Activated CD8-positive, alpha-beta memory T cell treated with anti-CD3 and anti-CD28 coated beads, Interleukin-2, amount 50 U/mL, for 4 hours (primary cell): Measurements from ENCODE around the gene E2F3.
"Not testable (repeated sequence)": the region's sequence is repeated elsewhere in the genome, so short reads cannot be mapped to it uniquely, and the experiment has no call there.

Experiments
- DNase-seq: peaks from one replicate; pipeline ENCODE4 v3.0.0-alpha.2; 2020

E2F3 gene

DNA sequence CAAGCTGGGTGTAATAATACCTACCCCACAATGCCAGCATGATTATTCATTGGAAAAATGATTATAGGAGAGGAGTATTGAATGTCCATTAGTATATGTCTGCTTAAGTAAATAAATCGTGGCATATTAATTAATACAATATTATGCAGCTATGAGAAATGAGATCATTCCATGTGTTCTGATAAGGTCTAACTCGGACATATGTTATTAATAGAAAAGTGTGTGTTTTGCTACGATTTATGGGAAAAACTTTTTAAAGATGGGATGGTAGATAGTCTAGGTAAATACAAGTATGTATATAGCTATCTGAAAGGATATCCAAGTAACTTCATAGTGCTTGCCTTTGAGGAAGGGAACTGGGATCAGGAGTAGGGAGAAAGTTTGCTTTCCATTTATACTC, 71.1 kb downstream of the E2F3 start:
- DNase-seq, result no peak

DNA sequence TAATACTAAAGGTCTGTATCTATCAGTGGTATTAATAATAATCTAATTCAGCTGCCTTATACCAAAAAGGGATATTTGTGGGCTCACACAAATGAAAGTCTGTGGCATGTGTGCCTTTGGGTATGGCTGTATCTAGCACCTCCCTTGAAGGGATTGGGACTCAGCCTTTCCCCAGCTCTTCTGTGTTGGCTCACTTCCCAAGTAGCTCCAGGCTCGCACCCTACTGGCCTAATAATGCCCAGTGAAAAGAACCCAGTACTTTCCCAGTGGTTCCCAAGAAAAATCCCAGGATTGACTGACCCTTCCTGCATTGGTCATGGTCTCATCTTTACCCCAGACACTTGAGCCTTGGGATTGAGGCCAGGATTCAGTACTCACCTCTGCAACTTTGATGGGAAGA, 71.8 kb downstream of the E2F3 start:
- DNase-seq, result no peak

DNA sequence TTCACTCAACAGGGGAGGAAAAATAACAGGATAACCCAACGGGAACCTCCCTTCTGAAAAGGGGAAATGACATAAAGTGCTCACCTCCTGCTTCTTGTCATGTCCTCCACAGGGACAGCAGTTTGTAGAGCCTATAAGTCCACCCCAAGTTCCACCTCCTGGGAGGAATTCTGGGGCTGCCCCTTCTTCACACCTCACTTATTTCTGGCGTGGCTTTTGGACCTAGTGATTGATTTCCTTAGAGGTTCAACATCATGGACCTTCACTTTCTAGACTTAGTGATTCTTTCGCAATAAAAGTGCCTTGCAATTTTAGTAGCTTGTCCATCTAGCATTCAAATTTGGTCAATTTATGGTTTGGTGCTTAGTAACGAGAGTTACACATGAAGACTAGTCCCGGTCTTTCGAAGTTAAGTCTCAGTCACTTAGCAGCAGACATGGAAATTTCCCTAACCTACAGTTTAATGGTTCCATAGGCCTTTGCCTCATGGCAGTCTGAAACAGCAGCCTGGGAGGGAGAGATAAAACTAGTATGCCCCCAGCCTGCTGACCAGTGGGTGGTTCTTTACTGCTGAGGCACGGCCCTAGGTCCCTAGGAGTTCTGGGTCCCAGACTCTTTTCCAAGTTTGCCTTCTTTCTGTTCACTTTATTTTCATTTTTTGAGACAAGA, 73.3 kb downstream of the E2F3 start:
- no peak for DNase-seq

DNA sequence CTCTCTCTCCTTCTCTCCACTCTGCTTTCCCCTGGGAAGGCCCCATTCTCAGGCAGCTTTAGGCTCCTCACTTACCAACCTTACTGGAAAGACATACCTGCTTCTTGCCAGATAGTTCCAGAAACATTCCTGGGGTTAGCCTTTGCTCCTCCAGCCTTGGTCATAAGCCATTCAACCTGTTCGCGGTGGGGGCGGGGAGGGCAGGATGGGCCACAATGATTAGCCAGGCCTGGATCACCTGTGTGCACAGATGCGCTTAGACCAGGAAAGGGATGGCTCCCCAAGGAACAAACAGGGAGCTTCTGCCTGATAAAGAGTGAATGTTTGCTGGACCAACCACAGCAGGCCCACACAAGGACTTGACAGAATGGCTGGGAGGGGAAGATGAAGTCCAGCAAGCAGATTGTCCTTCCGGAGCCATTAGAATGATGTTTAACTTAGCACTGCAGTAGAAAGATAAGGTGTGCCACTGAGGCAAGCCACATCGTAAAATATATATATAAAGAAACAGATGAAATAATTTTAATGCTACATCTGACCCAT, 74.9 kb downstream of the E2F3 start:
- DNase-seq, result no peak

DNA sequence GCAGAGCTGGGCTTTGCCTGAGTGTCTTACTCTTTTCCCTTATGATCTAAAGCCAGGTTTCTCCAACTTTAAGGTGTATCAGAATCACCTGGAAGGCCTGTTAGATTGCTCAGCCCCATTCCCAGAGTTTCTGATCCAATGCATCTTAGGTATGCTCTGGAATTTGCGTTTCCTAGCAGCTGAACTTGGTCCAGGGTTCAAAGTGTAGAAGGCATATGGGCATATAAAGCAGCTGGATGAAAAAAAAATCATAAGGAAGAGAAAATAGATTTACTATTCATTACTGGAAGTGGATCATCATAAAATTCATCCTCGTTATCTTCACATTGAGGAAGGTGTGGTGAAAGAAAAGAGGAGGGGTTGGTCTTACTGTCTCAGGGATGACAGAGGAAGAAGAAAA, 75.8 kb downstream of the E2F3 start:
- no peak for DNase-seq

DNA sequence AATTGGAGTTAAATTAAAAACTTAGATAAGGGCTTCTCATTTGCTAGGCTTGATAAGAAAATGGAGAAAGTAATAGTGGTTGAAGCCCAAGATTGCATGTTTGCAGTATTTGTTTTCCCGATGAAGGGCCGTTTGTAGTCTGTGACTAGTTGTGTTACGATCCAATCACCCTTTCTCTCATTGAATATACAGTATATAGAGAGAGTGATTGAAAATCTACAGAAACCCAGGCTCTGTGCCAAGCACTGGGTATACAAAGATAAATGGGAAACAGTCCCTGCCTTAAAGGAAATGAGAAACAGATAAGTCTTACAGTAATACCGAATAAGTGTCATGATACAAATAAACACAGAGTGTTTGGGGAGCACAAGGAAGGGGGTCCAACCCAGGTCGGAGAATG, 77.4 kb downstream of the E2F3 start:
- no peak for DNase-seq

DNA sequence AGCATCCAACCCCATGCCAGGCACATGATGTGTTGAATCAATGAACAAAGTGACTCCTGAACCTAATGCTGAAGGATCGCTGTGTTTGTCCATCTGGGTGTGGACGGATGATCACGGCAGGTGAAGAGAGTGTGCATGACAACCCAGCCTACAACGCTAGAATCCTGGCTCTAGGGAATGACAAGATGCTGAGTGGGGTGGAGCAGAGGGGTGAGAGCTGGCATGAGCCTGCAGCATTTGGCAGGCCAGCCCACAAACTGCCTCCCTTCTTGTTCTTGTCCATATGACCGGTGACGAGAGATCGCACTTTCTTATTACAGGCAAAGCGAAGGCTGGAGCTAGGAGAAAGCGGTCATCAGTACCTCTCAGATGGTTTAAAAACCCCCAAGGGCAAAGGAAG, 77.8 kb downstream of the E2F3 start:
- no peak for DNase-seq

DNA sequence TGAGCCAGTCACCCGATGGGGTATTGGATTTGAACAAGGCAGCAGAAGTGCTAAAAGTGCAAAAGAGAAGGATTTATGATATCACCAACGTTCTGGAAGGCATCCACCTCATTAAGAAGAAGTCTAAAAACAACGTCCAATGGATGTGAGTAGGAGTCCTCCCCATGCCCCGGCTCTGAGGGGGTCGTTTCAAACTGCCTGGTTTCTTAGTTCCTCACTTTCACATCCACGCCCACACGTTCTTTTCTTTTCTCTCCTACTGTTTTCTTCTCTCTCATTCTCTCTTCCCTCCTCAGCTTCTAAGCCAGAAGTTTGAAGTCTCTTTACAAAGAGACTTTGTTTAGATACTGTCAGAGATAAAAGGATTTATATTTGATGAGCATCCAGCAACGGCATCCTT, 79.6 kb downstream of the E2F3 start:
- DNase-seq, result no peak

DNA sequence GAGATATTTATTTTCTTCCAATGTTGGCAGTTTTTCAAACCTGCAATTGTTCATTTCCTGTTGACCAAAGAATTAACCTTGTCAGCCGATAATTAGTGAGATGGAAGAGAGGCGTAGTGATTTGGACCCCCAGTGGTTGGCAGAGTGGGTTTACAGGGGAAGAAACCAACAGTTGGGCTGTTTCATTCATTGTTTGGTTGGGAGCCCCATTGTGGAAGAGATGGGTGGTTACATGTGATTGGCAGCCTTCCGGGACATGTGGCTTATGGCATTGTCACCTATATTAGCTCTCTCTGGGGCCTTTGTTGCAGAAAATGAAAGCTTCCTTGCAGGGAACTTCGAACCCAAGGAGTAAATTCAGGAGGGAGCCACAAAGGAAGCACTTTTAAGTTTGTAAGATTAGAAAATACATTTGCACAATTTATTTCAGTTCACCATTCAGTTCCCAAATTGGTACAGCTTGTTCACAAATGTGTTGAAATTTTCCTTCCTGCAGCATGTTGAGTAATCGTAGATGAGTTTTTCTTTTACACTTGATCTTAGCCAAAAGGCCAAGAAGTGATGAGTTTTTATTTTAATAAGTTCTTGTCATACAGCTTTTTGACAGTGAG, 82.3 kb downstream of the E2F3 start:
- no peak for DNase-seq

DNA sequence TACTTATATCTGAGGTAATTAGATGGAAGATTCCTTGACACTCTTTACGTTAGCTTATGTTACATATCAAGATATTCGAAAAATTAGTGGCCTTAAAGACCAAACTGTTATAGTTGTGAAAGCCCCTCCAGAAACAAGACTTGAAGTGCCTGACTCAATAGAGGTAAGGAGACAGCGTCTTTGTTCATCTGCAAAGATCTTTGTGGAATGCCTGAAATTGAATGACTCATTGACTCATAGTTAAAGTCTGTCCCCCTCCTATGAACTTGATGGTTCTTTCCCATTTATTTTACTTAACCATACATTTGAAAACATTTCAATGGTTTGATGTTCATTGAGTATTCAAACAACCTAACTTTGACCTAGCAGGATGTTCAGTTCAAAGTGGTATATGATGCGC, 85.0 kb downstream of the E2F3 start:
- DNase-seq, result no peak

DNA sequence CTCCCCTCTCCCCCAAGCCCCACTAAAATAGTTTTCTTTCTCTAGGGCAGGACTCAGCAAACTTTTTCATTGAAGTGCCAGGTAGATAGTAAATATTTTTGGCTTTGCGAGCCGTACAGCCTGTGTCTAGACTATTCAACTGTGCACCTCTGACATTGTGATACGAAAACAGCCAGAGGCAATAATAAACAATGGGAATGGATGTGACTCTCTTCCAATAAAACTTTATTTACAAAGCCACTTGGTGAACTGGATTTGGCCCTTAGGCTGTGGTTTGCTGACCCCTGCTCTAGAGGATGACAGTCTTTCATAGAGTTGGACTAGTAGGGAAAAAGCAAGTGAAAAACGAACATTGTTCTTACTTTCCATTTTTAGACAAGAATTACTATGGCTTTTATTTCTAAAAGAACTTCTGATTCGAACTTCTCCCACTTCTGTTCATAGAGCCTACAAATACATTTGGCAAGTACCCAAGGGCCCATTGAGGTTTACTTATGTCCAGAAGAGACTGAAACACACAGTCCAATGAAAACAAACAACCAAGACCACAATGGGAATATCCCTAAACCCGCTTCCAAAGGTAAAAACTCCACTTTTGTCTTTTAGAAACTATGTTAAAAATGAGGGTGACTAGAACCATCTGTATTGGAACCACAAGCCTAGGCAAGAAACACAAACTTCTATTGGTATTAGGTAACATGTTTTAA, 86.1 kb downstream of the E2F3 start:
- no peak for DNase-seq

DNA sequence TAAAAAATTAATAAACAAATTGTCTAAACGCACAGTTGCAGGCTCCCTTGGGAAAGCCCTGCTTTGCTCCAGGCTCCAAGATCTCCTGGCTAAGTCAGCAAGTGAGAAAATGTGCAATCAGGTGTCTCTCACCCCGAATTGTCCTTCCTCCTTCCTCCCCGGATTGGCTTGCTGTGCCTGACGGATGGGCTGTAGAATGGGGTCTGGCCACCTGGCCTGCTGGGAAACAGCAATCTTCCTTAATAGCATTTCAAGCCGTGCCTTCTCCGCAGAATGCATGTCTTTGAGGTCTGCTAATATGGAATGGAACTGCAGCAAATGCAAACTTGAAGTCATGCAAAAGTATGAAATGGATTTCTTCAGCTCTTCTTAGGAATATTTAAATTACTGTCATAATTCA, 88.9 kb downstream of the E2F3 start:
- no peak for DNase-seq

DNA sequence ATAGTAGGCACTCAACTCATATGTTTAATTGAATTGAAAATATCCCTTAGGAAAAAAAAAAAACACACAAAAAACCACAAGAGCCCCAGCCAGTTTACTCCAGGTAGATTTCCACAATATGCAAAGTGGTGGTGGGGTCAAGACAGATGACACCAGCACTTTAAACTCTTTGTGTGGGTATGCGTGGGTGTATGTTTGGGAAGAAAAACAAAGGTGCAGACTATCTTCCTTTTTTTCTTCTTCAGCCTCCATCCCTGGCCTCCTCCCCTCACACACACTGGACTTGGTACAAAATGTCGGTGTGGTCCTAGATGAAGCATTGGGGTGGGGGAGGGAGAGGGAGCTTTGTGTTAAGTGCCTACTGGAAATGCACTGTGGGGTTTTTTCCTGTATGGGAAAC, 90.4 kb downstream of the E2F3 start:
- no peak for DNase-seq

DNA sequence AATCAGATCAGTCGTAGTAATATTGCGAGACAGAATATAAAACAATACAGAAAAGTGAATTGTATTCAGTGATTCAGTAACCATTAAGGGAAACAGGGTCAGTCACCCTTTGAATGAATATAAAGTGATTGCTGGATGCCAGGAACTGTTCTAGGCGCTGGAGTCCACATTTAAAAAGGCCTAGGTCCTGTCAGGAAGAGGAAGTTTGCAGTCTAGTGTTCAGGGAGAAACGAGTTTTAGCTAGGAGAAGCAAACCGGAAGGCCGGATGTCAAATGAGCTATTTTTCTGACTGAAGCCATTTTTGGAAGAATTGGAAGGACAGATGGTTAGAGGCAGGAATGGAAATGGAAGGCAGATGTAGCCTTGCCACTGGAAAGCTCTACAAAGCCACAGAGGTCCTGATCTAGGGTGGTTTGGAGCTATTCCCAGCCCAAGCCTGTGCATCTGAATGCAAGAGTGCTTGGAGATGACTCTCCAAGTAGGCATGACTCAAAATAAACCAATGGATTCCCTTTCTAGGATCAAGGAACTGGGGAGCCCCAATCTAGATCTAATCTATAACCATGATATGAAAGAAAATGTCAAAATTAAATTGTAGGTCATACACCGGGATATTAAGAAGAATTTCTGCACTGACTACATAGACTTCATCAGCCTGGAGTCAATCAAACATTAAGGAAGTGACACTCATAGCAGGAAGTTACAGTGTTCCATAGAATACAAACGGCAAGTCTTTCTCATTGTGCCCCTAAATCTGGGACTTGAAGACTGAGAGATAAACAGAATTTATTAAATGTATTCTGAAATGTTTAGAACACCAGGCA, 95.7 kb downstream of the E2F3 start:
- no peak for DNase-seq

DNA sequence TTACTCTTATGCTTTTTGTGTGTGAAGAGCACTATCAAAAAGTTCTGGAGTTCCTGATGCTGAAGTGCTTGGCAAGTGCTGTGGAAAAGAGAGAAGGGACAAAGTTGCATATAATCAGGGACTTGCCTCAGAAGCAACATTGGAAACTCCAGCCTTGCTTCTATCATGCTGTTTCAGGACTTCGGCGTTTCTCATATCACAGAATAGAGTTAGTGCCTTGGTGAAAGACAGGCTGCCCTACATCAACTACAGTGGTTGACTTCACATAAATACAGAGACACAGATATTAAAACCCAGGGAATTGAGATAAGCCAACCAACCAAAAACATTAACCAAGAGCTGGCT, 96.3 kb downstream of the E2F3 start:
- no peak for DNase-seq

DNA sequence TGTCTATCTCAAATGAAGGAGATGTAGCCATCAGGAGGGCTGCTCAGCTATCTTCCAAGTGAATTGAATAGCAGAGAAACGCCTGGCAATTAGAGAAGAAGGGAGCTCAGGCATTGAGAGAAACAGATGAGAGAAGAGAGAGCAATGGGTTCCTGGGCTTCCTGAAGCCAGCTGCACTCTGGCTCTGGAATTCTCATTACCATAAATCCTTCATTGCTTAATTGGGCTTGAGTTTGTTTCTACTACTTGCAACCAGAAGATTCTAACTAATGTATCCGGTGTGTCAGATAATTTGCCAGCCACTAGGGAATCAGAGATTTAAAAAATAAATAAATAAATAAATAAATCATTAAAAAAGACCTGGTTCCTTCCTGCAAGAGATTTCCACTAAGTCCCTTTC, 107.5 kb downstream of the E2F3 start:
- DNase-seq, result no peak

DNA sequence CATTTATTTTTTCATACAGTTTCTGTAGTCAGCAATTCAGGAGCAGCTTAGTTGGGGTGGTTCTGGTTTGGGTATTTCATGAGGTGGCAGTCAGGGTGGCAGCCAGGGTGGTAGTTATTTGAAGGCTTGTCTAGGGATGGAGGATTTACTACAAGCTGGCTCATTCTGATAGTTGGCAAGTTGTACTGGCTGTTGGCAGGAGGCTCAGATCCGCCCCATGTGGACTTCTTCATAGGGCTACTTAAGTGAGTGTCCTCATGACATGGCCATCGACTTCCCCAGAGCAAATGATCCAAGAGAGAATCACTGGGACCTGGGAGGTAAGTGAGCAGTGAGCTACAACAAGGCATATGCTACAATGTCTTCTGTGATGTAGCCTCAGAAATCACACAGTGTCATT, 110.2 kb downstream of the E2F3 start:
- DNase-seq, result no peak

DNA sequence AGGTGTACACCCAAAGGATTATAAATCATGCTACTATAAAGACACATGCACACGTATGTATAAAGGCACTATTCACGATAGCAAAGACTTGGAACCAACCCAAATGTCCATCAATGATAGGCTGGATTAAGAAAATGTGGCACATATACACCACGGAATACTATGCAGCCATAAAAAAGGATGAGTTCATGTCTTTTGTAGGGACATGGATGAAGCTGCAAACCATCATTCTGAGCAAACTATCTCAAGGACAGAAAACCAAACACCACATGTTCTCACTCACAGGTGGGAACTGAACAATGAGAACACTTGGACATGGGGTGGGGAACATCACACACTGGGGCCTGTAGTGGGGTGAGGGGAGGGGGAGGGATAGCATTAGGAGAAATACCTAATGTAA, 123.5 kb downstream of the E2F3 start:
- DNase-seq, result not testable (repeated sequence)

DNA sequence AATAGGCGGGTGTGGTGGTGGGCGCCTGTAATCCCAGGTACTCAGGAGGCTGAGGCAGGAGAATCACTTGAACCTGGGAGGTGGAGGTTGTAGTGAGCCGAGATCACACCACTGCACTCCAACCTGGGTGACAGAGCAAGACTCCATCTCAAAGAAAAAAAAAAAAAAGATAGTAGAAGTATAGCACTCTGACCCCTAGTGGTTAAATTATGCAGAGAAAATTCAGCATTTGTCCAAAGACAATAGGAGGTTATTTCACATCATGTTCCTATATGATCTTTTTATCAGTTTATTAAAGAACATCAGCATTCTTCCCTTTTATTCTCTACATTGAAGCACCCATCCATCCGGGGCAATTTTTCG, 127.4 kb downstream of the E2F3 start:
- not testable (repeated sequence) for DNase-seq

DNA sequence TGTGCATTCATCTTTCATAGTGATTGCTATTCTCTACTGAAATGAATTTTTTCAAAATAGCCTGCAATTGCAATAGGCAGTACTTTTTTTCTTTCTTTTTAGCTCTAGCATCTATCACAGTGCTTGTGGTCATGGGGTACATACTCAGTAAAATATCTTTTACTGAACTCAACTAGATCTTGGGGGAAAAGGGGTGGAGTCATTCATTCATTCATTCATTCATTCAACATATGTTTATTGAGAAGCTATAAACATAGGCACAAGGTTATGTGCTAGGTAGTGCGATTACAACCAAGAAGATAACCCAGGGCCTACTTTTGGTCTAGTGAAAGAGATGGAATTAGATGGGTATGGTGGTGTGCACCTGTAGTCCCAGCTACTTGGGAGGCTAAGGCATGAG, 131.2 kb downstream of the E2F3 start:
- no peak for DNase-seq

DNA sequence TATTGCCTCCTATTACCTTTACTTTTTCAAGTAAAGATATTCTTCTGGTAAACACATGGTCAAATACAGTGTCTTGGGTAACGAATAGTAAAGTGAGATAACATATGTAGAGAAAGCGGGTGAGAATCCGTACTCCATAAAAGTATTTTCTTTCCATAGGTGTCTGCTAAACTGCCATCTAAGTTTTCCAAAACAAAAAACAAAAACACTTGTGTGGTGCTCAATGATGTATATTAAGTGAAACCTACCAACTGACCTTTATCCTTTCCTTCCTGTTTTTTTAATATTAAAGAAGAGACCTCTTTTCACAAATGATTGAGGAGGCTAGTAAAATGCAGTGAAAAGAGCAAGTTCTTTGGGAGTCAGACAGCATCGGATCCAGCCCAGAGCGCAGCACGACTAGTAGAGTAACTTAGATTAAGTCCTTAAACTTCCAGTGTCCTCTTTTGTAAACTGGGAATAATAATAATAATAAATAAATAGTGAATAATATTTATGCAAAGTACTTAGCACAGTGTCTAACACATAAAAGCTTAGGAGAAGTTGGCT, 132.1 kb downstream of the E2F3 start:
- DNase-seq, result no peak

DNA sequence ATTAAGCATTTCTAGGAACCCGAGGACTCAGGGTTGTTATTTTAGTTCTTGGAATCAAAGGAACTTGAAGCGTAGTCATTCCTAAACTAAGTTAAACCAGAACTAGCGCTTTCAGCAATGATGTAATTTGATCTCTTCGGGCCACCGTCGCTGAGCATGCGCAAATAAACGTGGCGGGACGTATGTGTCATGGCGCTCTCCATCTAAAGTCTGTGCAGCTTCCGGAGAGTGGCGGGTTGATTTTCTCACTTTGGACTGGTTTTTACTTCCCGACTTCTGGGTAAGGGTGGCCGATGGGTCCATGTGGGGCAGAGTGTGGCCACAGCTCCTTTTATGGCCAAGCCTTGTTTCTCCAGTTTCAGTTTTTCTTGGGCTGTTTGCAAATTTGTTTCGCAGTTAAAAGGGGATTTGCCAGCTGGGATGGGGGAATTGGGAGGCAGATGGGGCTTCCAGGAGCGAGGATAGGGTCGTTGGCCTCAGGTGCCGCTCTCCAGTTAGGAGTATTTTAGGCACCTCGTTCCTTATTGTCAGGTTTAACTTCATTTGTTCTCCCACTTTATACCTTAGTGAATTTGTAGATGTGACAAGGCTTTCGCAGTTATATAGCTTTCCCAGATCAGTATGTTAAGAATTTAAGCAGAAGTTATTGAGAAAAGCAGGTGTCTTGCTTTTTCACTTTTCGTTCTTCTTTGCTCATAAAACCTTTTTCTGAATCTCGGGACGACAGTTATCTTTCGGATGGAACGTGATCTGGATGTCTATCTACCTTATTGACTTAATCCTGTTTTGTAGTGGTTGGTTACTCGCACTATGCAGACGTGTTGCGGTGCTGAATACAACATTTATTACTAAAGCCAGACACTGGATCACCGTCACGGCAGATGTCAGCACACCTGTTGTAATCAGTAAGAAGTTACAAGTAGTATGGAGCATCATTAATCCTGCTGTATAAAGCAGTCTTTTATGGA, 132.9 kb downstream of the E2F3 start, which contains the start of gene CDKAL1:
CDKAL1 (plus strand) TSS at position 163 of the 968 bp plus-strand sequence. CDS start 11,894 bp downstream, outside the sequence.
- peak; percentile 83 for DNase-seq
